ENCODE measurements around the gene CDK13. TPM values are rescaled to one million over a fixed set of nuclear protein-coding genes. Genes with fewer than 3 reads are reported as not detected.

CDK13 gene
- total and polyA plus RNA-seq, 4 donors = 13.3 to 124 (median 30.8) TPM

DNA sequence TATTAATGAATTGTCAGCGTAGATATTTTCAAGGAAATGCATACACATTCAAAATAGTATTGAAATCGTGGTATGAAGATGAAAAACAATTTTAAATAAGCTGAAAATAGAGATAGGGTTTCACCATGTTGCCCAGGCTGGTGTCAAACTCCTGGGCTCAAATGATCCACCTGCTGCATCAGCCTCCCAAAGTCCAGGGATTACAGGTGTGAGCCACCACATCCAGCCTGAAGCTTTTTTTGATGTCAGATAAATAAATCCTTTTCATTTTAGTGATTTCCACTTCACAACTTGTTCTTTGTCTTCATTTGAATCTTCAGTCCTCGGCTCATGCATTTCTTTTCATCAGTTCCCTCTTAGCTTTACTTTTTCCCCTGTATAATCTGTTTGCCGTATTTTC lies 4.6 kb downstream of the CDK13 start:
- no peak for DNase-seq
- no peak for ATAC-seq (ENCODE audit: insufficient read depth, low FRiP score)
- 83 to 88% methylated on average over 4 of the region's 4 CpGs for WGBS, 2 donors
- peaks cover 0 to 3% (median 0%) of the 10 kb centered on the region in 4 donors for H3K9me3 ChIP-seq (ENCODE audit: control insufficient read depth in 4 of 4, insufficient read depth in 3 of 4, low read length in 3 of 4)
- H3K27ac ChIP-seq (ENCODE audit: low read depth in 1 of 2, low read length in 1 of 2) = no peak overlapping the region
- no peak overlapping the region for H3K9ac ChIP-seq (ENCODE audit: insufficient read depth in 1 of 2, low read length in 2 of 2)
- H3K27me3 ChIP-seq (ENCODE audit: control insufficient read depth in 3 of 3, insufficient read depth in 3 of 3, low read length in 2 of 3) = no peaks in the 10 kb centered on the region
- peaks cover 0 to 28% (median 14%) of the 10 kb centered on the region in 5 donors for H3K4me1 ChIP-seq (ENCODE audit: control insufficient read depth in 5 of 5, insufficient read depth in 5 of 5, low read length in 5 of 5)
- H3K36me3 ChIP-seq (ENCODE audit: control insufficient read depth in 4 of 4, insufficient read depth in 4 of 4, low read length in 4 of 4) = peaks cover 0 to 7% (median under 1%) of the 10 kb centered on the region in 4 donors
- no peak for TF ChIP-seq CTCF (IDR thresholded peaks at IDR 0.05; ENCODE audit: control extremely low read depth, extremely low read depth)
- no peak overlapping the region for H3K4me3 ChIP-seq

DNA sequence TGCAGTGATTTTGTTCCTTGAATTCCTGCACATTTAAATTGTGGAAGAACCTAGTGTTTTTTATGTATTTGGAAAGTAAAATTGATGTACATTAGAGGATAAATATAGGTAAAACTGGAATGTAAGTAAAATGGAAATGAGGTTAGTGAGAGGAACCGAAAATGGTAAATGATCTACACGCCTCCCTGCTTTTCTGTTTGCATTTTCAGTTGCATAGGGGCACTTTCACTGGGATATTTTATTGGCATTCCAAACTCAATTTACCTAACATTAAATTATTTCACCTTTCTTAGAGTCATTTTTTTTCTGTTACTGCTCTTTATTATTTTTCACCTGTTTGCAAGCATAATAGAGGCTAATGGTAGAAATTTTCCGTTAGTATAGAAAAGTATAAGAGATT lies 8.0 kb downstream of the CDK13 start:
- Histone ChIP-seq H3K4me3 (no peak overlapping the region), H3K4me1 (ENCODE audit: control insufficient read depth in 5 of 5, insufficient read depth in 5 of 5, low read length in 5 of 5) (peaks cover 0 to 19% (median 10%) of the 10 kb centered on the region in 5 donors), H3K27ac (ENCODE audit: low read depth in 1 of 2, low read length in 1 of 2) (no peak overlapping the region), H3K36me3 (ENCODE audit: control insufficient read depth in 4 of 4, insufficient read depth in 4 of 4, low read length in 4 of 4) (peaks cover 0 to 2% (median 0%) of the 10 kb centered on the region in 4 donors), H3K9me3 (ENCODE audit: control insufficient read depth in 4 of 4, insufficient read depth in 3 of 4, low read length in 3 of 4) (no peaks in the 10 kb centered on the region), H3K9ac (ENCODE audit: insufficient read depth in 1 of 2, low read length in 2 of 2) (no peak overlapping the region), H3K27me3 (ENCODE audit: control insufficient read depth in 3 of 3, insufficient read depth in 3 of 3, low read length in 2 of 3) (no peaks in the 10 kb centered on the region)
- no peak for ATAC-seq (ENCODE audit: insufficient read depth, low FRiP score)
- no peak for DNase-seq
- TF ChIP-seq CTCF (IDR thresholded peaks at IDR 0.05; ENCODE audit: control extremely low read depth, extremely low read depth) = no peak
- 84 to 89% methylated on average over 3 of the region's 3 CpGs for WGBS, 2 donors

- H3K9ac ChIP-seq (ENCODE audit: insufficient read depth in 1 of 2, low read length in 2 of 2) = no peak overlapping the region
- ATAC-seq (ENCODE audit: insufficient read depth, low FRiP score) (no peak), DNase-seq (no peak)
- H3K9me3 ChIP-seq (ENCODE audit: control insufficient read depth in 4 of 4, insufficient read depth in 3 of 4, low read length in 3 of 4) = no peaks in the 10 kb centered on the region
- TF ChIP-seq CTCF (IDR thresholded peaks at IDR 0.05; ENCODE audit: control extremely low read depth, extremely low read depth) = no peak
- H3K4me3 ChIP-seq = no peak overlapping the region
- H3K27me3 ChIP-seq (ENCODE audit: control insufficient read depth in 3 of 3, insufficient read depth in 3 of 3, low read length in 2 of 3) = no peaks in the 10 kb centered on the region
- H3K4me1 ChIP-seq (ENCODE audit: control insufficient read depth in 5 of 5, insufficient read depth in 5 of 5, low read length in 5 of 5) = peaks cover 0 to 6% (median 3%) of the 10 kb centered on the region in 5 donors
- no peak overlapping the region for H3K27ac ChIP-seq (ENCODE audit: low read depth in 1 of 2, low read length in 1 of 2)
- 85 to 92% methylated on average over 2 of the region's 2 CpGs for WGBS, 2 donors
- H3K36me3 ChIP-seq (ENCODE audit: control insufficient read depth in 4 of 4, insufficient read depth in 4 of 4, low read length in 4 of 4) = no peaks in the 10 kb centered on the region
Observed at GRCh38 chr7:39967406-39968161, 17.5 kb downstream of the CDK13 start.
